ENCODE data around the gene CAD.

Gene CAD

DNA sequence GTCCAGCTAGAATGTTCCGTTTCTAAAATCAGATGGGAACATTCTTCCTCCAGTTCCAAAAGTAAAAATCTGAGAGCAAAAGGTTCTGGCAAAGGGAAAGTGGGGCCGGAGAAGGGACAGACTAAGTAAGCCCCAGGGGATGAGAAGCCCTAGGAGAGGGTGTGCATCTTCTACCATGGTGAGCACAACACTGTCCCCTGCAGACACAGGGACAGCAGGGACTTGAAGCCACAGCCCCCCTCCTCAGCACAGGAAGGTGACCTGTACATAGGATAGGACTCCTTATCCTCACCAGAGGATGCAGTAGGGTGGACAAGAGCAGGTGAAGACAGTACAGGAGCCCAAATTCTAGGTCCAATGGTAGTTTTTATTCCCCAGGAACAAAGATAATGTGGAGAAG is 17.9 kb upstream of the CAD start:
- no peak for DNase-seq

DNA sequence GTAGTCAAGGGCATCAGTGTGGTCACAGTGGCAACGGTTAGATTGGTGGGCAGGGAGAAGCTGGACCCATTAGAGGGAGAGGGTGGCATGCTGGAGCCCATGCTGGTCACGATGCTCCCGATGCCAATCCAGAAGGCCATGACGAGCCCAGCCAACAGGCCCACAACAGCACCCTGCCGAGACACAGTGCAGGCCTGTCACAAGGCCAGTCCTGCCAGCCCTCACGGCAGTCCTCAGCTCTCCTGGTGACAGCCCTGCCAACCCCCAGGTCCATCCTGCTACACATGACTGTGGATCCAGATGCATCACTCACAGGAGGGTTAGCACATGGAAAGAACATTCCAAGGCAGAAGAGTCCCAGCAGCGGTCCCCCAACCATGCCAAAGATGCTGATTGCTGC is 15.5 kb upstream of the CAD start:
- no peak for DNase-seq

DNA sequence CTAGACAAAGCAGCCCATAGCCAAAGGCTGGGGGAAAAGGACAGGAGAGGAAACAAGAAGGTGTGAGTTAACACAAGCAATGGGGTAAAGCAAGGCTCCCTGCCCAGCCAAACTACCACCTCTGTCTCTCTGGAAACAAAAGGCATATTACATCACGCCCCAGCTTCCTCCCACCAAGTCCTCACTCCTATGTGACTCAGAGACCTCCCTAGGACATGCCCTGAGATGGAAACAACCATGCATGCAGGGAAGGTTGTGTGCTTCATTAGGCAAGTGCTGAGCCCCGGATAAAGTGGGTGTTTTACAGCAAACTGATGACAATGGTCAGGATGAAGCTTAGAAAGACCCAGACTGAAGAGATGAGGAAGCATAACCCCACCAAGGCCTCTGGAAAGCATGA is 14.3 kb upstream of the CAD start:
- no peak for DNase-seq

GRCh38 chr2:27203741-27204140 is 13.4 kb upstream of the CAD start:
- DNase-seq, result no peak

- no peak for DNase-seq
Measured at GRCh38 chr2:27204566-27204965, 12.6 kb upstream of the CAD start.

DNA sequence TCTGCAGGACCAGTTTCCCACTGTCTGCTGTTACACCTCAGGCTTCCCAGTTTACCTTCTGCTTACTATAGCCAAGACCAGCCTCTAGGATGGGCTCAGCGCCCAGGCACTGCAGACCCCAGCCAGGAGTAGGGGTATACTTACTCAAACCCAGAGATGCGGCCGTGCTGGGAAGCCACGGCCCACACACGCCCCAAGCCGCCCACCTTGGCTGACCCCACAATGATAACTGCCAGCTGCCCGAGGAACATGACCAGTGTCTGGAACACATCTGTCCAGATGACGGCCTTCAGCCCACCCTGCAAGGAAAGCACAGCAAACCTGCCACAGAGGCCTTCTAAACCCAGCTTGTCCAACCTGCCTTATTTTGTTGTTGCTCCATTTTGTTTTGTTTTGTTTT is 12.0 kb upstream of the CAD start:
- DNase-seq, result no peak

- DNase-seq, result no peak
Measured at GRCh38 chr2:27206346-27206745, 10.8 kb upstream of the CAD start.

GRCh38 chr2:27208486-27209050 is 8.6 kb upstream of the CAD start:
- DNase-seq, result no peak

GRCh38 chr2:27209621-27210401 is 7.4 kb upstream of the CAD start:
- DNase-seq, result no peak

GRCh38 chr2:27211241-27211942 is 5.8 kb upstream of the CAD start:
- DNase-seq, result no peak

- DNase-seq, result peak; percentile 87
Measured at GRCh38 chr2:27211943-27212625, 5.1 kb upstream of the CAD start, which contains the start of the genes ATRAID and SLC5A6. ATRAID (plus strand) TSS chr2:27212041; CDS start chr2:27212369, 328 bp downstream. SLC5A6 (minus strand) TSS chr2:27212268; CDS start chr2:27207650, 4,618 bp downstream.

DNA sequence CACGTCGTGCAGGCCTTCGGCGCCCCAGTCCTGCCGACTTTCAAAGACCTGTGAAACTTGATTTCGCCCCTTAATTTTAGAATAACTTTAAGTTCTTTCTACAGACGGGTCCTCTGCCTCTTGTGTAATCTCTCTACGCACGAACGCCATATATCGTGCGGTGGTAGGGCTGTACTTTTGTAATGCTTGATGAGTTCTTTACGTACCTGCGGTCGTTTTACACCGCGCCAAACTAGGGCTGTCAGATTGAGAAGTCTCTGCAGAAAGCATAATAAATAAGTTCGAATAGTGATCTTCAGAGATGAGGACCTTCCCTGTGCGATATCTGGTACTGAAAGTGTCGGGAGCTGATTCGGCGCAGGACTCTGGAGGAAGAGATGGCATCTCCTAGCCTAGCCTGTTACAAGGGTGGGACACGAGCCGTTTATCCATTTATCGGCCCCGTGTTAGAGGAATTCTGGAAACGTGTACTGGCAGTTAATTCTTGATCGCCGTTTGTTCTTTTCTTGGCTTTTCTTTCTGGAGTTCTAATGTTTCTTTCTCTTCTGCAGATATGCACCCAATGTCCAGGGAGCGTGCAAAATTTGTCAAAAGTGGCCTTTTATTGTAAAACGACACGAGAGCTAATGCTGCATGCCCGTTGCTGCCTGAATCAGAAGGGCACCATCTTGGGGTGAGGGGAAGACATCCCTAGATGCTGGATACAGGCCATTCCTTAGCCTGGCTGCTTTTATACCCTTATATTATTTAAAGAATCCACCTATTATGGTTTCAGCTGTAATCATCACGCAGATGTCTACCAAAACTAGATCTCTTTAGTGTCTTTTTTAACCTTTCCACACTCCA is 4.3 kb upstream of the CAD start:
- peak; percentile 67 for DNase-seq

DNA sequence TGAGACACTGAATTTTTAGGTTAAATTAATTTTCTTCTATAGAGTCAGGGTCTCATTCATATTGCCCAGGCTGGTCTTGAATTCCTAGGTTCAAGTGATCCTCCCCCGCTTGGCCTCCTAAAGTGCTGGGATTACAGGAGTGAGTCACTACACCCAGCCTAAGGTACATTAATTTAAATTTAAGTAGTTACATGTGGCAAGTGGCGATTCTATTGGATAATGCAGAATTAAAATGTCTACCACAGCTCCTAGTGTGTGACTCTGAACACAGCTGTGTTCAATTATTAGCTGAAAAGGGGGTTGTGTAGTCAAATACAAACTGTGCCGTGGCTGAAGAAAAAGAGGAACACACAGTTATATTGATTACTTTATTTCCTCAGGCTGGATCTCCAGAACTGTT is 2.2 kb upstream of the CAD start:
- peak; percentile 88 for DNase-seq

DNA sequence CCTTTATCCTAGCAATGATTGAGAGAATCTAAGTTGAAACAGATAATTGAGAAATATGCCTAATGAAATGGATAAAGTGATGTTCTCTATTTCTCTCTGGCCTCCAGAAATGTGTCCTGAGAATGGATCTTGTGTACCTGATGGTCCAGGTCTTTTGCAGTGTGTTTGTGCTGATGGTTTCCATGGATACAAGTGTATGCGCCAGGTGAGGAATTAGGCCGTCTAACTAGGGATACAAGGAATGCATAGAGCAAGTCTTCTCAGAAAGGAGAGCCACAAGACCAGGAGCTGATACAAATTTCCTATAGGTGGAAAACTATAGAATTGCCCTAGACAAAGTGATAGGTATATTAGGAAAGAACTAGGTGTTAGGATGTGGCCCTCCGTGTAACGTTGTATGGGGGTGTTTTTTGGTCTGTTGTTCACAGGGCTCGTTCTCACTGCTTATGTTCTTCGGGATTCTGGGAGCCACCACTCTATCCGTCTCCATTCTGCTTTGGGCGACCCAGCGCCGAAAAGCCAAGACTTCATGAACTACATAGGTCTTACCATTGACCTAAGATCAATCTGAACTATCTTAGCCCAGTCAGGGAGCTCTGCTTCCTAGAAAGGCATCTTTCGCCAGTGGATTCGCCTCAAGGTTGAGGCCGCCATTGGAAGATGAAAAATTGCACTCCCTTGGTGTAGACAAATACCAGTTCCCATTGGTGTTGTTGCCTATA is 592 bp upstream of the CAD start:
- no peak for DNase-seq

DNA sequence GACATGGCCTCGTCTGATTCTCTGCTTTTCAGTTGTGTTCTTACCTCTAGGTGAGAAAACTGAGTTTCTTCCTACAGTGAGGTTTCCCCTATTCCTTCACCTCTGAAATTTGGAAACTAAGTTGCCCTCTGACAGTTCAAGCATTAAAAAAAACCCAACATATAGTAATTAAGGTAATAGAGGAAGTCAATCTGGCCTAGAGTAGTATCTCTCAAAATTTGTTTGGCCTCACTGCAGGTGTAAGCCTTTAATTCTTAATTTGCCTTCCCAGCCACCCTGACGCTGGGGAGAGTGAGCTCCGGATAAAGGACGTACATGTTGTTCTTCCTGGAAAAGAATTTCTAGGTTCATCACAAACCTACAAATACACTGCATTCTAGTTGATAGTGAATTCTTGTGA is 1.4 kb downstream of the CAD start:
- no peak for DNase-seq

- no peak for DNase-seq
Measured at GRCh38 chr2:27219091-27219490, 1.9 kb downstream of the CAD start.

DNA sequence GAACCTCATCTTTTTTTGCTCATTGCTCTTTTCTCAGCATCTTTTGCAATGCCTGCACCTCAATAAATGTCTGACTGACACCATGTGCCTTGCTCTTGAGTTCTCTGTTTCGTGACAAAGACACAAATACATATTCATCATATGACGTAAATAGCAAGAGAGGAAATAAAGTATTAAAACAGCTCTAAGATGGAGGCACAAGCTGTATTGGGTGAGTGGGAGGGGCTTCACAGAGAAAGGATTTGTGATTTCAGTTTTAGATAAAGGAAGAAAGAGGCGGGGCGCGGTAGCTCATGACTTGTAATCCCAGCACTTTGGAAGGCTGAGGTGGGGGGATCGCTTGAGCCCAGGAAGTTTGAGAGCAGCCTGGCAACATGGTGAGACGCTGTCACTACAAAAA is 2.9 kb downstream of the CAD start:
- DNase-seq, result no peak

DNA sequence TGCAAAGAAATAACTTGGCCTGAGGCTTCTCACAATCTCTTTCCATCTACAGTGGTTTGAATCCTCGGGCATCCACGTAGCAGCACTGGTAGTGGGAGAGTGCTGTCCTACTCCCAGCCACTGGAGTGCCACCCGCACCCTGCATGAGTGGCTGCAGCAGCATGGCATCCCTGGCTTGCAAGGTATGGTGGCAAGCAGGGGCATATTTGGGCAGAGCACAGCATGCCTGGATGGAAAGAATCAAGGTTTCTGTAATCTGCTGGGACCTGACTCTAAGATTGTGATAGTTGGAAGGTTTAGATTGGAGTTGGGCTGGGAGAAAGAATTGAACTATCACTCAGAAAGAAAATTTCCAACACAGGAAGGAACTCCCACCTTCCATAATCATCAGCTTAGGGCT is 4.0 kb downstream of the CAD start:
- DNase-seq, result no peak

GRCh38 chr2:27222407-27222806 is 5.2 kb downstream of the CAD start:
- DNase-seq, result no peak

- no peak for DNase-seq
Measured at GRCh38 chr2:27223416-27223815, 6.2 kb downstream of the CAD start.

GRCh38 chr2:27225526-27225925 is 8.4 kb downstream of the CAD start:
- no peak for DNase-seq

DNA sequence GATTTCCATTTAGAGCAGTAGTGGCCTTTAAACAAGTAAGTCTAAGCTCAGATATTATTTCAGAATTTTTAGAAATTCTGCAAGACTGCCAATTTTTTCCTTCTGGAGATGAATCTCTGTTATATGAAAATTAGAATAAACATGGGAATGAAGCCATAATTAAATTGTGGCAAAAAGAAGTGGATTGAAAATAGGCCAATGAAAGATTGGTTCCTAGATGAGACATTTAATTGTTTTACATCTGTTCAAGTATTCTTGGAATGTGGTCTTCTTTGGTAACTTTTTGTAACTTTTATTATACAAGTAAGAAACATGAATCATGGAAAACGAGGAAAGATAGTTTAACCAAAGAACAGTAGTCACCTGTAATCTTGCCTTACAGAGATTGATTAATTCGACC is 10.3 kb downstream of the CAD start:
- no peak for DNase-seq

Measured in fibroblast of skin of right quadriceps (primary cell).